ENCODE results near the gene SH3RF1.

GRCh38 chr4:169160825-169161224 is 109.9 kb downstream of the SH3RF1 start:
- TF ChIP-seq TAF1 (IDR thresholded peaks at IDR 0.05; ENCODE audit: borderline replicate concordance, low read depth, low read length) (no peak), FOXK2 (IDR thresholded peaks at IDR 0.05) (no peak), POLR2AphosphoS5 (IDR thresholded peaks at IDR 0.05; ENCODE audit: low read length) (no peak), CTCF (IDR thresholded peaks at IDR 0.05 in 2 of 3, conservative IDR thresholded peaks at IDR 0.05 in 1 of 3; ENCODE audit: control insufficient read depth in 2 of 3, extremely low read depth in 1 of 3, insufficient read depth in 1 of 3, low read depth in 3 of 3, low read length in 3 of 3) (no peak), RCOR1 (conservative IDR thresholded peaks at IDR 0.05; ENCODE audit: low read depth, low read length) (no peak), CHD2 (IDR thresholded peaks at IDR 0.05; ENCODE audit: borderline replicate concordance, low read depth, low read length) (no peak), RAD21 (IDR thresholded peaks at IDR 0.05; ENCODE audit: insufficient read depth, low read depth, low read length) (no peak), ZBTB11 (CRISPR knock-in tag; IDR thresholded peaks at IDR 0.05) (no peak), RAD51 (IDR thresholded peaks at IDR 0.05) (no peak), SREBF2 (IDR thresholded peaks at IDR 0.05; ENCODE audit: low read length) (no peak), POLR2A (IDR thresholded peaks at IDR 0.05; ENCODE audit: low read depth, low read length) (no peak), SIN3A (IDR thresholded peaks at IDR 0.05; ENCODE audit: low read depth, low read length) (no peak)
- TF ChIP-seq, protein P1, sequence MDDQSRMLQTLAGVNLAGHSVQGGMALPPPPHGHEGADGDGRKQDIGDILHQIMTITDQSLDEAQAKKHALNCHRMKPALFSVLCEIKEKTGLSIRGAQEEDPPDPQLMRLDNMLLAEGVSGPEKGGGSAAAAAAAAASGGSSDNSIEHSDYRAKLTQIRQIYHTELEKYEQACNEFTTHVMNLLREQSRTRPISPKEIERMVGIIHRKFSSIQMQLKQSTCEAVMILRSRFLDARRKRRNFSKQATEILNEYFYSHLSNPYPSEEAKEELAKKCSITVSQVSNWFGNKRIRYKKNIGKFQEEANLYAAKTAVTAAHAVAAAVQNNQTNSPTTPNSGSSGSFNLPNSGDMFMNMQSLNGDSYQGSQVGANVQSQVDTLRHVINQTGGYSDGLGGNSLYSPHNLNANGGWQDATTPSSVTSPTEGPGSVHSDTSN (IDR thresholded peaks at IDR 0.05; ENCODE audit: insufficient replicate concordance, low read depth, low read length), result no peak
- TF ChIP-seq, protein P2, sequence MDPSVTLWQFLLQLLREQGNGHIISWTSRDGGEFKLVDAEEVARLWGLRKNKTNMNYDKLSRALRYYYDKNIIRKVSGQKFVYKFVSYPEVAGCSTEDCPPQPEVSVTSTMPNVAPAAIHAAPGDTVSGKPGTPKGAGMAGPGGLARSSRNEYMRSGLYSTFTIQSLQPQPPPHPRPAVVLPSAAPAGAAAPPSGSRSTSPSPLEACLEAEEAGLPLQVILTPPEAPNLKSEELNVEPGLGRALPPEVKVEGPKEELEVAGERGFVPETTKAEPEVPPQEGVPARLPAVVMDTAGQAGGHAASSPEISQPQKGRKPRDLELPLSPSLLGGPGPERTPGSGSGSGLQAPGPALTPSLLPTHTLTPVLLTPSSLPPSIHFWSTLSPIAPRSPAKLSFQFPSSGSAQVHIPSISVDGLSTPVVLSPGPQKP (IDR thresholded peaks at IDR 0.05; ENCODE audit: low read depth, low read length), result no peak

All from GM12878 (cell line).